Lower lobe of right lung (tissue), 2 donors: ENCODE measurements around the gene ANKRD44. TPM values are rescaled to one million over a fixed set of nuclear protein-coding genes. Genes with fewer than 3 reads are reported as not detected.
"Not testable (repeated sequence)": the region's sequence is repeated elsewhere in the genome, so short reads cannot be mapped to it uniquely, and the experiment has no call there.

Experiments
- ATAC-seq, 2 donors: fragments of 200-7000 bp; cut with Tn5 transposase; one replicate each; pipeline ENCODE4 v1.9.1; 2020 to 2022; ENCODE audit warnings: mild to moderate bottlenecking in 2 of 2, moderate library complexity in 2 of 2
- DNase-seq: peaks from one replicate; pipeline ENCODE4 v3.0.0-alpha.2; 2020
- H3K27ac ChIP-seq: fragments of 200-600 bp; one replicate; pipeline ENCODE4 v1.8.0; 2022
- H3K27me3 ChIP-seq: fragments of 200-600 bp; one replicate; pipeline ENCODE4 v1.8.0; 2022; ENCODE audit warnings: low read depth
- H3K36me3 ChIP-seq: fragments of 200-600 bp; one replicate; pipeline ENCODE4 v1.8.0; 2022; ENCODE audit warnings: mild to moderate bottlenecking
- H3K4me1 ChIP-seq: fragments of 200-600 bp; one replicate; pipeline ENCODE4 v1.8.0; 2022
- H3K4me3 ChIP-seq: fragments of 200-600 bp; one replicate; pipeline ENCODE4 v1.8.0; 2022; ENCODE audit warnings: mild to moderate bottlenecking
- H3K9me3 ChIP-seq: fragments of 200-600 bp; one replicate; pipeline ENCODE4 v1.8.0; 2022
- CTCF ChIP-seq: fragments of 200-600 bp; IDR thresholded peaks from one replicate; pipeline ENCODE4 v1.8.0; 2022; ENCODE audit warnings: antibody characterized with exemption, mild to moderate bottlenecking
- intact Hi-C: fragments of 100-400 bp; cut with DNase I; formaldehyde crosslinking; loops from one replicate; pipeline ENCODE4 v1.11.0; 2022
- total RNA-seq: library from RNA; stranded (reverse); fragmentation: NEBNext Ultra II Directional; extraction: Animal tissue kit (Norgen Biotek cat#: 25700); gene quantifications from one replicate; pipeline ENCODE4 v1.2.1, GENCODE V29; 2021
- donor health status: DM: no; HTN: yes; CAD: no; lungs with severe emphysema.

The ANKRD44 gene
- total RNA-seq, 1 donor from 2014 or later = 58.7 TPM

GRCh38 chr2:197071213-197071612 lies 239.4 kb downstream of the ANKRD44 start:
- no peak for TF ChIP-seq CTCF
- Histone ChIP-seq H3K36me3 (peaks cover 12% of the 10 kb centered on the region), H3K27ac (no peak overlapping the region), H3K4me3 (no peak overlapping the region), H3K27me3 (no peaks in the 10 kb centered on the region), H3K9me3 (no peaks in the 10 kb centered on the region), H3K4me1 (no peaks in the 10 kb centered on the region)
- intact Hi-C loops = no loop called here
- DNase-seq (no peak), ATAC-seq (no peak)

- ATAC-seq (no peak), DNase-seq (no peak)
- TF ChIP-seq CTCF = no peak
- Histone ChIP-seq H3K27ac (no peak overlapping the region), H3K4me3 (no peak overlapping the region), H3K4me1 (no peaks in the 10 kb centered on the region), H3K27me3 (no peaks in the 10 kb centered on the region), H3K36me3 (peaks cover 6% of the 10 kb centered on the region), H3K9me3 (no peaks in the 10 kb centered on the region)
- intact Hi-C loops = no loop called here
These were observed 240.6 kb downstream of the ANKRD44 start for GRCh38 chr2:197069958-197070357.

GRCh38 chr2:197062574-197062973 lies 248.0 kb downstream of the ANKRD44 start:
- peaks cover 17% of the 10 kb centered on the region for H3K36me3 ChIP-seq
- DNase-seq, H3K27me3 ChIP-seq, H3K4me1 ChIP-seq, ATAC-seq, intact Hi-C loops, H3K9me3 ChIP-seq, H3K27ac ChIP-seq, H3K4me3 ChIP-seq: not testable (repeated sequence)

- H3K4me3 ChIP-seq = no peak overlapping the region
- no peak for TF ChIP-seq CTCF
- no peak overlapping the region for H3K27ac ChIP-seq
- DNase-seq (no peak), ATAC-seq (no peak)
- intact Hi-C loops = no loop called here
- H3K27me3 ChIP-seq = no peaks in the 10 kb centered on the region
- peaks cover 12% of the 10 kb centered on the region for H3K9me3 ChIP-seq
- no peaks in the 10 kb centered on the region for H3K4me1 ChIP-seq
- peaks cover 17% of the 10 kb centered on the region for H3K36me3 ChIP-seq
These were observed 251.1 kb downstream of the ANKRD44 start for GRCh38 chr2:197059477-197059876.

- no peak overlapping the region for H3K27ac ChIP-seq
- peaks cover 12% of the 10 kb centered on the region for H3K9me3 ChIP-seq
- H3K36me3 ChIP-seq = peaks cover 17% of the 10 kb centered on the region
- no peaks in the 10 kb centered on the region for H3K27me3 ChIP-seq
- DNase-seq (no peak), ATAC-seq (no peak)
- no peak for TF ChIP-seq CTCF
- intact Hi-C loops = no loop called here
- no peaks in the 10 kb centered on the region for H3K4me1 ChIP-seq
- H3K4me3 ChIP-seq = no peak overlapping the region
These were observed 251.7 kb downstream of the ANKRD44 start for GRCh38 chr2:197058777-197059300.

GRCh38 chr2:197057959-197058358 lies 252.6 kb downstream of the ANKRD44 start:
- DNase-seq = no peak
- no peaks in the 10 kb centered on the region for H3K27me3 ChIP-seq
- H3K4me1 ChIP-seq = no peaks in the 10 kb centered on the region
- TF ChIP-seq CTCF = no peak
- H3K9me3 ChIP-seq = peaks cover 12% of the 10 kb centered on the region
- H3K36me3 ChIP-seq = peaks cover 17% of the 10 kb centered on the region
- intact Hi-C loops = no loop called here
- ATAC-seq = no peak
- H3K4me3 ChIP-seq = no peak overlapping the region
- no peak overlapping the region for H3K27ac ChIP-seq
